Posterior cingulate gyrus (tissue), 11 donors: ENCODE data around the gene RAD18.

Source experiments
- DNase-seq, 10 donors: peaks; one replicate each; pipeline versions ENCODE4 v3.0.0 to v3.0.0-alpha.2; 2020 to 2021; ENCODE audit warnings: mixed read lengths in 3 of 10
- intact Hi-C: fragments of 100-400 bp; cut with DNase I; formaldehyde crosslinking; loops from one replicate; pipeline ENCODE4 v1.15.1; 2023

RAD18 gene

DNA sequence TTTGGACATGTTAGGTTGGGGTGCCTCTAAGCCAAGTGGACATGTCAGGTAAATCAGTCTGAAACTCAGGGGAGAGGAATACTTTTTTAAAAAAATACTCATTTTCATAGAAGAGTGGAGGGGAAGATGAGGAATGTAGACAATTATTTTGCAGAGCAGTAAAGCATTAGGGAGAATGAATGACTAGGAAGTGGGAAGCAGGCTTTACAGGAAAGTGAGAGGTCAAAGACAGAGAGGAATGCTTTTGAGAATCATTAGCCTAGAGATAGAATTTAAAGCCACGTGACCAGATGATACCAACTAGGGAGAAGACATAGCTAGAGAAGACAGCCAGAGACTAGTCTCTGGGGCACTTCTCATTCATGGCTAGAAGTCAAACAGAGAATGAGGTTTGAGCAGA is 91.0 kb downstream of the RAD18 start:
- no peak for DNase-seq
- intact Hi-C loops, result no loop called here

GRCh38 chr3:8871306-8871705 is 92.0 kb downstream of the RAD18 start:
- DNase-seq, result no peak
- intact Hi-C loops, result no loop called here

GRCh38 chr3:8870134-8870533 is 93.1 kb downstream of the RAD18 start:
- intact Hi-C loops, result no loop called here

GRCh38 chr3:8869613-8870012 is 93.7 kb downstream of the RAD18 start:
- DNase-seq, result no peak
- intact Hi-C loops, result no loop called here

More at GRCh38 chr3:8870134-8870533, 93.1 kb downstream of the RAD18 start:
- DNase-seq, result no peak

GRCh38 chr3:8868996-8869395 is 94.3 kb downstream of the RAD18 start:
- DNase-seq, result no peak
- intact Hi-C loops, result no loop called here

DNA sequence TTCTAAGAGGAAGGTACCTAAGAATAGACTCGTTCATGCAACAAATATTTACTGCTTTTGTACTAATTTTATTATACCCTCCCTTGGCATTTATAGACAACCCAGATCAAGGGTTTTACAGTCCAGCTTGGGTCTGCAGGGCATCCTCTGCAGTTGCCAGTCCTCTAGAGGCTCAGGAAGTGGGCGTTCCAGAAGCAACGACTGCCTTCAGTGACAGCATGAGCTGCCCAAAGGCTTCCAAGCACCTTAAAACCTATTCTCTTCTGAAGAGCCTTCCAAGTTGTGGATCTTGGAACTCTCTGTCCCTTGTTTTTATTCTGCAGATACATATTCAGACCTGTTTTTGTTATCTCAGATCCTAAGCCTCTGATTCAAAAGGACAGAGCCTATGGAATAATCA is 95.6 kb downstream of the RAD18 start:
- intact Hi-C loops, result no loop called here
- DNase-seq, result no peak

DNA sequence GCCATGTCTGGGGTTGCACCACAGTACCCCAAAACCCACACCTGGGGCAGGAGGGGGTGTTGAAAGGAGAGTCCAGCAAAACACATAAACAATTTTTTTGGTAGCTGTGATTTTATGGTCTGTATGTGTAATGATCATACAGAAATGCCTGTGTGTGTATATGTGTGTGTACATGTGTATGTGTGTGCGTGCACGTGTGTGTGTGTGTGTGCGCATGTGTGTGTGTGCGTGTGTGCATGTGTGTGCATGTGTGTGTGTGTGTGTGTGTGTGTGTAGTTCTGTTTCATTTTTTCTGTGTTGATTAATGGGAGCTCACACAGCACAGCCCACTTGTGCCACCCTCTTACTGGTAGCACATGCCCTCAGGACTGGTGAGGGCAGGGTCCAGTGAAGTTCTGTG is 97.6 kb downstream of the RAD18 start:
- DNase-seq, result no peak
- intact Hi-C loops, result no loop called here

DNA sequence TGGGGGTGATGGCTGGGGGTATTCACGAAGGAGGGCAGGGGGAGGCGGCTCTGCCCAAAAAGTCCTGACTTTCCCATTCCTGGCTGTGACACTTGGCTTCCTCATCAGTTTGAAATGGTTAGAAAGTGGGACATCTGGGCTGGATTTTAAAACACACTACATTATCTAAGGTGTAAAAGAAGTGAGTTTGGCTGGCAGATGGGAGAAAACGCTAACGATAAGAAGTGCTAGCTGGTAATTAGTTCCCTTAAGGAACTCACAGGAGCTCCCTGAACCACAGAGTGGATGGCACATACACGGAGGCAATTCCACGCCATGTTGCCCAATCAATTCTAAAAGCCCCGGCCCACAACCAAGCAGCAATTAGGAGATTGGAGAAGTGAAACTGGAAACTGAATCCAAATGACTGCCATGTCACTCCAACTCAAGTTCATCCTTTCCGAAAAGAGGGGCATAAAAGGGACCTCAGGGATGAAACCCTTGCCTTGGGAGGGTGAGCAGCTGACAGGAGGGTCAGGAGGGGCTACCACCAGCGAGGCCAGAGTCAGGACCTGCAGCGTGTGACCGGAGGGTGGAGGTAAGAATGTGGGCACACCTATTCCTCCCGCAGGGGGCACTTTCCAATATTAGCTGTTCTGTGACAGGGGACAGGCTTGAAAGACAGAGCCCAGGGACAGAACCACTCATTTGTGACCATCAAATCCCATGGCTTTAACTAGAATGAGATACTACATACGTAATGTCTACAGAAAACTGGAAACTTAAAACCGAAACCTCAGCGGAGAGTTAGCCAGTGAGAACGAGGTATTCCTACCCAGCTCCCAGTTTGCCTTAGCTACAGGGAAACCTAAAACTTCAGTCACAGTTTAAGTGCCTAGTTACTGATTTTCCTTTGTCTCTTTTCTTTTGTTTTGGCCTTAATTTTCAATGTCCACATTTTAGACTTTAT is 98.6 kb downstream of the RAD18 start:
- intact Hi-C loops, result no loop called here
- no peak for DNase-seq

GRCh38 chr3:8863891-8864290 is 99.4 kb downstream of the RAD18 start:
- no peak for DNase-seq
- intact Hi-C loops, result no loop called here

- no peak for DNase-seq
- intact Hi-C loops, result no loop called here
These were observed 105.4 kb downstream of the RAD18 start for GRCh38 chr3:8857720-8858367.

DNA sequence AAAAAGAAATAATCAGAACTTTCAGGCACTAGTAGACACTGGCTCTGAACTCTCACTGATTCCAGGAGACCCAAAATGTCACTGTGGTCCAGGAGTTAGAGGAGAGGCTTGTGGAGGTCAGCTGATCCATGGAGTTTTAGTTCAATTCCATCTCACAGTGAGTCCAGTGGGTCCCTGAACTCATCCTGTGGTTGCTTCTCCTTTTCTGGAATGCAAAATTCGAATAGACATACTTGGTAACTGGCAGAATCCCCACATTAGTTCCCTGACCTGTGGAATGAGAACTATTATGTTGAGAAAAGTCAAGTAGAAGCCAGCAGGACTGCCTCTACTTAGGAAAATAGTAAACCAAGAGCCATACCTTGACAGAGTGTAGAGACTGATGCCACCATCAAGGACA is 106.6 kb downstream of the RAD18 start:
- intact Hi-C loops, result no loop called here
- no peak for DNase-seq

GRCh38 chr3:8856071-8856470 is 107.2 kb downstream of the RAD18 start:
- DNase-seq, result no peak
- intact Hi-C loops, result no loop called here

DNA sequence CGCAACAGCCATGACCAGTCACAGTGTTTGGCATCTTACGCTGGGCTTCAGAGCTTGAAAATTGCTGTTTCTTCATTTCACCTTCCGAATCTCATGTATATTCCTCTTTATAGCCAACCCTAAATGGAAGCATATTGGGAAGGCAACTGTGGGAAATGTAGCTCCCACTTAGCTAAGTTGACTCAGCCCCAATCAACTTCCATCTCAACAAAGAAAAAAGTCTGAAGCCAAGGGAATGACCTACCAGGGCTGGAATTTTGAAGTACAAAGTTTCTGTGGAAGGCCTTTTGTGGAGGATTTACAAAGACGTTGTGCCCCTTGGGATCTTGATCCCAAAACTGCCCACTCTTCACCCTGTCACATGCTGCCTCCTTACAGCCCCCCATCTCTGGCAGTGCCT is 108.6 kb downstream of the RAD18 start:
- intact Hi-C loops, result no loop called here
- DNase-seq, result no peak

- intact Hi-C loops, result no loop called here
- DNase-seq, result no peak
These were observed 110.2 kb downstream of the RAD18 start for GRCh38 chr3:8853081-8853480.

GRCh38 chr3:8852511-8852910 is 110.8 kb downstream of the RAD18 start:
- intact Hi-C loops, result no loop called here
- no peak for DNase-seq

DNA sequence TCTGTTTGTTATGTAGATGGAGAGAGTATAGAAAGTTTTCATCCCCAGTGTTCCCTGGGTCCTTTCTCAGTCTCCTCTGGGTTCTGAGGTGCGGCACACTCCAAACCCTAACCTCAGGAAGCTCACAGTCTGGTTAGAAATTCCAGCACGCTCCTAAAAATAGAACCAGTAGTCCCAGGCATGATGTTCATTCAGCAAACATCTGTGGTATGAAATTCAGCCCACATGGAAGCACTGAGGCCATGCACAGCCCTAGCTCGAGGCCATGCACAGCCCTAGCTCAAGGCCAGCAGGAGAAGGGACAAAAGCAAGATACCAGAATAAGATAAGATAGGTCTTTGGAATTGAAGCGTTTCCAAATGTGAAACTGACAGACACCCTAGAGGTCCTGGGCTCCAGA is 111.6 kb downstream of the RAD18 start:
- no peak for DNase-seq
- intact Hi-C loops, result no loop called here

DNA sequence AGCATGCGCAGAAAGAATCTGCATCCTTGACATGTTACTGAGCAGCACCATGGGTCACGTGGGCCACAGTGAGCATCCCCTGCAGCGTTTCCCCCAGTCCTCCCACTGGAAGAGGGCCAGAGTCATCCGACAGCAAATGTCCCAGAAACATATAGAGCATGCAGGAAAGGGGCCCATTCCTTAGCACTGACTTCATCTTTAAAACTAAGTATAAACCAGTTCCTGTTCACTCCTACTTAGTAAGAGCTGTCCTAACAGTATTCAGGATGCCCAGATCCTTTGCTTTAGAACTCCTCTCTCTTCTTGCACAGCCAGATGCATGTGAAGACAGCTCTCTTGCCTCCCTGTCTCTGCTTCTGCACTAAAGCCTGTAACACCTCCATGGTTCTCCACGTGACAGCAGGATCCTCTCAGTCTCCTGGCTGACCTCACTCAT is 114.6 kb downstream of the RAD18 start:
- intact Hi-C loops, result no loop called here

GRCh38 chr3:8847317-8847716 is 116.0 kb downstream of the RAD18 start:
- DNase-seq, result no peak
- intact Hi-C loops, result no loop called here

More for the DNA sequence above, 114.6 kb downstream of the RAD18 start:
- DNase-seq, result no peak

GRCh38 chr3:8846176-8846575 is 117.1 kb downstream of the RAD18 start:
- no peak for DNase-seq
- intact Hi-C loops, result no loop called here

DNA sequence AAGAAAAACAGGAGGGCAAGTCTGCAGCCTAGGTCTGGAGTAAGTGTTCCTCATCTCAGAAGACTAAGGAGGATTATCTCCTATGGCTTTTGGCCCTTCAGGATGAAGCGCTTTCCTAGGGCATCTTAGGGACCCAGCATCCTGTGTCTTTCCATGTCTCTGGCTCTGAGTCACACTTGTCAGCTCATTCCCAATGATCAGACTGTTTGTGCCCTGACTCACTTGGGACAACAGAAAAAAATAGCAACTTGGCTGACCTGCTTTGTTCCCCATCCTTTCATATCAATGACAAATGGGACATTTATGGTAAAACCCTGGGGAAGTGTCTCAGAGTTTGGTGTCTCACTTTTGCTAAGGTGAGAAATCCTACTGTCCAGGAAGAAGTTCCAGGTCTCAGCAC is 117.6 kb downstream of the RAD18 start:
- intact Hi-C loops, result no loop called here
- DNase-seq, result no peak

DNA sequence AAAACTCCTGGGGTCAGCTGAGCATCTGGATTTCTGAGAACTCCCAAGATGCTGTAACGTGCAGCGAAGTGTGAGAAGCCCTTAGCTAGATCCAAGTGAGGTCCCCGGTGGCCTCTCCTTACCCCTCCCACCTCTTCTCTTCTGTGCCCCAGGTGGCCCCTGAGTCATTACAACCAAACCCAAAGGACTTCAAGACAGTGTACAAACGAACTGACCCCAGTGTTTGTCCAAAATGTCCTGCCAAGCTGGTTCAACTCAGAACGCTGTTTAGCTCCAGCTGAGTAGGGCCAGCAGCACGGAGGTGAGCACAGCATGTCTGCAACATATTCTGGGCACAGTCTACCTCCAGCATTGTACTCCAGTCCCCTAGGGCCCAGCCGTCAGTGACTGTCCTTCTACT is 119.9 kb downstream of the RAD18 start:
- intact Hi-C loops, result no loop called here

GRCh38 chr3:8842293-8842692 is 121.0 kb downstream of the RAD18 start:
- no peak for DNase-seq
- intact Hi-C loops, result no loop called here

More for the DNA sequence above, 119.9 kb downstream of the RAD18 start:
- DNase-seq, result no peak
